ENCODE results near the gene CABYR. TPM values are rescaled to one million over a fixed set of nuclear protein-coding genes. Genes with fewer than 3 reads are reported as not detected.

CABYR gene
- total and polyA plus RNA-seq, 2 donors (not counting 1 experiment from before 2014, with no cell fraction given) = 1.7 to 4.4 TPM

DNA sequence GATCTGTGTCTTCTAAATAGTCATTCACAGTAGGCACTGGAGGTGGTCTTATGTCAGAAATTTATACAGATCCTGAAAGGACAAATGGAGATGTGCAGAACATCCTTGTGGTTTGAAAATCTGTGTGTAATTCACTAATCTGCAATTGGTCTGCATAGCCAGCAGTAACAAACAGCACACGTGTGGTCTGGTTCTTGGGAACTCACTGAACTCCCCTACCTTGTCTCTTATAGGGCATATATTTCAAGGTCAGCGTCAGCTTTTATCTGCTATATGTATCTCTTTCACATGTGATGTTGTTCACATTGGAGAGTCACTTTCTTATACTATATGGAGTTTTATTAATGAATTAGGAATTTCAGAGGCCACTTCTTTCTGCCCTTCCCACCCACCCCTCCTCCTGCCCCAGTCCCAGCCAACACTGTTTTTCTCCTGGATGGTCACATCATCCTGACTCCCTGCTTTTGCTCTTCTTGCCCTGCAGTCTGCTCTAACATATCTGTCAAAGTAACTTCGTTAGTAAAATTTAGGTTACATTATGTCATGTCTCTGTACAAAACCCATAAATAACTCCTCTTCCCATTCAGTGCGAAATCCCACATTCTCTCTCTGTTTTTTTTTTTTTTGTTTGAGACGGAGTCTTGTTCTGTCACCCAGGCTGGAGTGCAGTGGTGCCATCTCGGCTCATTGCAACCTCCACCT lies 35.4 kb upstream of the CABYR start:
- Mint-ChIP-seq H3K27ac (no peak overlapping the region), H3K4me1 (no peaks in the 10 kb centered on the region), H3K9me3 (ENCODE audit: insufficient read depth) (no peaks in the 10 kb centered on the region), H3K4me3 (no peak overlapping the region), H3K27me3 (no peaks in the 10 kb centered on the region)
- Histone ChIP-seq H4K20me1 (ENCODE audit: control insufficient read depth, insufficient read depth, low read length, poor library complexity, severe bottlenecking) (no peaks in the 10 kb centered on the region), H2AFZ (ENCODE audit: insufficient read depth, low read depth, low read length, poor library complexity, severe bottlenecking) (no peak overlapping the region), H3K4me2 (replicated peaks; ENCODE audit: low read depth, low read length, poor library complexity, severe bottlenecking) (no peak overlapping the region), H3K9ac (ENCODE audit: low read length) (no peak overlapping the region), H3K4me1 (ENCODE audit: control insufficient read depth in 2 of 2, insufficient read depth in 2 of 2, low read length in 2 of 2) (no peaks in the 10 kb centered on the region), H3K79me2 (ENCODE audit: control insufficient read depth, insufficient read depth, low read length) (peaks cover 4% of the 10 kb centered on the region), H3K36me3 (replicated peaks in 1 of 2; ENCODE audit: control extremely low read depth in 1 of 2, control insufficient read depth in 1 of 2, extremely low read depth in 1 of 2, insufficient read depth in 2 of 2, low read length in 1 of 2) (peaks cover 4 to 25% of the 10 kb centered on the region in 2 experiments), H3K4me3 (ENCODE audit: control extremely low read depth in 1 of 5, extremely low read depth in 1 of 5, insufficient read depth in 1 of 5, low read depth in 2 of 5, low read length in 4 of 5) (no peak overlapping the region), H3K27ac (ENCODE audit: low read length in 2 of 2) (no peak overlapping the region), H3K9me3 (ENCODE audit: control extremely low read depth in 1 of 3, control insufficient read depth in 2 of 3, insufficient read depth in 1 of 3, low read length in 2 of 3) (no peaks in the 10 kb centered on the region), H3K27me3 (replicated peaks in 1 of 4; ENCODE audit: control extremely low read depth in 1 of 4, control insufficient read depth in 3 of 4, insufficient read depth in 4 of 4, low read length in 3 of 4) (no peaks in the 10 kb centered on the region)
- intact Hi-C loops (cut with micrococcal nuclease) = no loop called here
- DNase-seq (no peak), ATAC-seq (ENCODE audit: low read depth) (no peak)
- POLR2A ChIA-PET = no interaction called here
- WGBS (ENCODE audit: insufficient coverage) = 93% methylated on average over 3 of the region's 6 CpGs
- CTCF ChIA-PET = no interaction called here
- TF ChIP-seq, protein P1, sequence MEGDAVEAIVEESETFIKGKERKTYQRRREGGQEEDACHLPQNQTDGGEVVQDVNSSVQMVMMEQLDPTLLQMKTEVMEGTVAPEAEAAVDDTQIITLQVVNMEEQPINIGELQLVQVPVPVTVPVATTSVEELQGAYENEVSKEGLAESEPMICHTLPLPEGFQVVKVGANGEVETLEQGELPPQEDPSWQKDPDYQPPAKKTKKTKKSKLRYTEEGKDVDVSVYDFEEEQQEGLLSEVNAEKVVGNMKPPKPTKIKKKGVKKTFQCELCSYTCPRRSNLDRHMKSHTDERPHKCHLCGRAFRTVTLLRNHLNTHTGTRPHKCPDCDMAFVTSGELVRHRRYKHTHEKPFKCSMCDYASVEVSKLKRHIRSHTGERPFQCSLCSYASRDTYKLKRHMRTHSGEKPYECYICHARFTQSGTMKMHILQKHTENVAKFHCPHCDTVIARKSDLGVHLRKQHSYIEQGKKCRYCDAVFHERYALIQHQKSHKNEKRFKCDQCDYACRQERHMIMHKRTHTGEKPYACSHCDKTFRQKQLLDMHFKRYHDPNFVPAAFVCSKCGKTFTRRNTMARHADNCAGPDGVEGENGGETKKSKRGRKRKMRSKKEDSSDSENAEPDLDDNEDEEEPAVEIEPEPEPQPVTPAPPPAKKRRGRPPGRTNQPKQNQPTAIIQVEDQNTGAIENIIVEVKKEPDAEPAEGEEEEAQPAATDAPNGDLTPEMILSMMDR (IDR thresholded peaks at IDR 0.05) = no peak
- no peak for TF ChIP-seq EZH2 (IDR thresholded peaks at IDR 0.05; ENCODE audit: borderline replicate concordance, insufficient read depth, low read depth, low read length, poor library complexity, severe bottlenecking)

DNA sequence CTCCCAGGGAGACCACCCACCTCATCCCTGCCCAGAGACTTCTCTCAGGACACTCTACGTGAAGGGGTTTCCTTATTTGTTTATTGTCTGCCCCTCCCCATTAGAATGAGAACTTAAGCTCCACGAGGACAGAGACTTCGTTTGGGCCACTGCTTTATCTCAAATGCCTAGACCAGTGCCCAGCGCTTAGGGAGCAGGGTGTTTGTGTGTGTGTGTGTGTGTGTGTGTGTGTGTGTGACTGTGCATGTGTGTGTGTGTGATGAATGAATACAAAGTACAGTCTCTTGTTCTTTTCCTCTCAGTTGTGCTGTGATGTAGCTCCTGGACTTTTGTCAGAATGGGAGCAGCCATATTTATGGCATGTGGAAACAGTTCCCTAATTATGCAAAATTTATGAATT lies 34.4 kb upstream of the CABYR start:
- Histone ChIP-seq H3K4me3 (ENCODE audit: control extremely low read depth in 1 of 5, extremely low read depth in 1 of 5, insufficient read depth in 1 of 5, low read depth in 2 of 5, low read length in 4 of 5) (no peak overlapping the region), H3K79me2 (ENCODE audit: control insufficient read depth, insufficient read depth, low read length) (peaks cover 4% of the 10 kb centered on the region), H2AFZ (ENCODE audit: insufficient read depth, low read depth, low read length, poor library complexity, severe bottlenecking) (no peak overlapping the region), H3K4me1 (ENCODE audit: control insufficient read depth in 2 of 2, insufficient read depth in 2 of 2, low read length in 2 of 2) (no peaks in the 10 kb centered on the region), H3K27me3 (replicated peaks in 1 of 4; ENCODE audit: control extremely low read depth in 1 of 4, control insufficient read depth in 3 of 4, insufficient read depth in 4 of 4, low read length in 3 of 4) (no peaks in the 10 kb centered on the region), H3K27ac (ENCODE audit: low read length in 2 of 2) (no peak overlapping the region), H3K9ac (ENCODE audit: low read length) (no peak overlapping the region), H3K4me2 (replicated peaks; ENCODE audit: low read depth, low read length, poor library complexity, severe bottlenecking) (no peak overlapping the region), H3K36me3 (replicated peaks in 1 of 2; ENCODE audit: control extremely low read depth in 1 of 2, control insufficient read depth in 1 of 2, extremely low read depth in 1 of 2, insufficient read depth in 2 of 2, low read length in 1 of 2) (peaks cover 2 to 20% of the 10 kb centered on the region in 2 experiments), H4K20me1 (ENCODE audit: control insufficient read depth, insufficient read depth, low read length, poor library complexity, severe bottlenecking) (no peaks in the 10 kb centered on the region), H3K9me3 (ENCODE audit: control extremely low read depth in 1 of 3, control insufficient read depth in 2 of 3, insufficient read depth in 1 of 3, low read length in 2 of 3) (no peaks in the 10 kb centered on the region)
- H3K27ac Mint-ChIP-seq = no peak overlapping the region
- H3K4me3 Mint-ChIP-seq = no peak overlapping the region
- no peaks in the 10 kb centered on the region for H3K9me3 Mint-ChIP-seq (ENCODE audit: insufficient read depth)
- 78% methylated on average over 3 of the region's 4 CpGs for WGBS (ENCODE audit: insufficient coverage)
- no peaks in the 10 kb centered on the region for H3K27me3 Mint-ChIP-seq
- ATAC-seq (ENCODE audit: low read depth) (no peak), DNase-seq (no peak)
- POLR2A ChIA-PET = interaction anchor here (0.7 kb wide), 1 partner anchor 61 kb away, joined by 3 read pairs; no protein-coding TSS in a partner anchor
- TF ChIP-seq, protein P1 (IDR thresholded peaks at IDR 0.05) = no peak
- TF ChIP-seq EZH2 (IDR thresholded peaks at IDR 0.05; ENCODE audit: borderline replicate concordance, insufficient read depth, low read depth, low read length, poor library complexity, severe bottlenecking) = no peak
- intact Hi-C loops (cut with micrococcal nuclease) = no loop called here
- CTCF ChIA-PET = no interaction called here
- H3K4me1 Mint-ChIP-seq = peaks cover 3% of the 10 kb centered on the region
